ENCODE measurements around the gene NHSL2.

Gene NHSL2

GRCh38 chrX:71923516-71923915 is 12.9 kb downstream of the NHSL2 start:
- DNase-seq (ENCODE audit: low read depth), result no peak
- no peak overlapping the region for H3K4me3 ChIP-seq (ENCODE audit: low read length)
- TF ChIP-seq, protein P1, sequence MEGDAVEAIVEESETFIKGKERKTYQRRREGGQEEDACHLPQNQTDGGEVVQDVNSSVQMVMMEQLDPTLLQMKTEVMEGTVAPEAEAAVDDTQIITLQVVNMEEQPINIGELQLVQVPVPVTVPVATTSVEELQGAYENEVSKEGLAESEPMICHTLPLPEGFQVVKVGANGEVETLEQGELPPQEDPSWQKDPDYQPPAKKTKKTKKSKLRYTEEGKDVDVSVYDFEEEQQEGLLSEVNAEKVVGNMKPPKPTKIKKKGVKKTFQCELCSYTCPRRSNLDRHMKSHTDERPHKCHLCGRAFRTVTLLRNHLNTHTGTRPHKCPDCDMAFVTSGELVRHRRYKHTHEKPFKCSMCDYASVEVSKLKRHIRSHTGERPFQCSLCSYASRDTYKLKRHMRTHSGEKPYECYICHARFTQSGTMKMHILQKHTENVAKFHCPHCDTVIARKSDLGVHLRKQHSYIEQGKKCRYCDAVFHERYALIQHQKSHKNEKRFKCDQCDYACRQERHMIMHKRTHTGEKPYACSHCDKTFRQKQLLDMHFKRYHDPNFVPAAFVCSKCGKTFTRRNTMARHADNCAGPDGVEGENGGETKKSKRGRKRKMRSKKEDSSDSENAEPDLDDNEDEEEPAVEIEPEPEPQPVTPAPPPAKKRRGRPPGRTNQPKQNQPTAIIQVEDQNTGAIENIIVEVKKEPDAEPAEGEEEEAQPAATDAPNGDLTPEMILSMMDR (conservative IDR thresholded peaks at IDR 0.05; ENCODE audit: low read depth, low read length), result no peak

GRCh38 chrX:71927040-71927439 is 16.4 kb downstream of the NHSL2 start:
- no peak overlapping the region for H3K4me3 ChIP-seq (ENCODE audit: low read length)
- TF ChIP-seq, protein P1 (conservative IDR thresholded peaks at IDR 0.05; ENCODE audit: low read depth, low read length), result no peak
- no peak for DNase-seq (ENCODE audit: low read depth)

DNA sequence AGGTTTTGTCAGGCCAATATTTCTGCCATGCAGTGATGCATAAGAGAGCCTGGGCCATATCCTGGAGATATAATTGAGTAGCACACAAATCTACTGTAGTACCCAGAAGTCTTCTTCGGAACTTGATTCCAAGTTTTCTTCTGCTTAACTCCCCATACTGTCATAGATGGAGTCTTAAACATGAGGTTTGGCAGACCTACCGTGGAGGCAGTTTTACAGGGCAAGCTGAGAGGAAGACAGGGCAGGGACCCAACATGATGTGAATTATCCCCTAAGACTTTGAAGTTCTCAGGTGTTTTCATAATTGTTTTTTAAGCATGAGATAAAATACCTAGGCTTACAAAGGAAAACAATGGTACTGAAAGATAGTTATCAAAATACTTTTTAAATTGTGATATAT is 18.2 kb downstream of the NHSL2 start:
- no peak overlapping the region for H3K4me3 ChIP-seq (ENCODE audit: low read length)
- TF ChIP-seq, protein P1 (conservative IDR thresholded peaks at IDR 0.05; ENCODE audit: low read depth, low read length), result no peak
- DNase-seq (ENCODE audit: low read depth), result no peak

DNA sequence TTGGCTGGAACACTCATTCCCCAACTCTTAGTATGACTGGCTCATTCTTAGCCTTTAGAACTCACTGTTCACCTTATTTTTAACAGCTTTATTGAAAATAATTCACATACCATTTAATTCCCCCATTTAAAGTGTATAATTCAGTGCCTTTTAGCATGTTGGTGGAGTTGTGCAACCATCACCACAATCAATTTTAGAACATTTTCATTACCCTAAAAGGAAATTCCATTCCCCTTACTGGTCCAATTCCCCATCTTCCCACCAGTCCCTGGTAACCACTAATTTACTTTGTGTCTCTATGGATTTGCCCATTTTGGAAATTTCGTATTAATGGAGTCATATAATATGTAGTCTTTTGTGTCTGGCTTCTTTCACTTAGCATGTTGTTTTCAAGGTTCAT is 19.7 kb downstream of the NHSL2 start:
- no peak overlapping the region for H3K4me3 ChIP-seq (ENCODE audit: low read length)
- DNase-seq (ENCODE audit: low read depth), result no peak
- TF ChIP-seq, protein P1 (conservative IDR thresholded peaks at IDR 0.05; ENCODE audit: low read depth, low read length), result no peak

- TF ChIP-seq, protein P1 (conservative IDR thresholded peaks at IDR 0.05; ENCODE audit: low read depth, low read length), result no peak
- H3K4me3 ChIP-seq (ENCODE audit: low read length), result no peak overlapping the region
- no peak for DNase-seq (ENCODE audit: low read depth)
These were observed 24.8 kb downstream of the NHSL2 start for GRCh38 chrX:71935476-71935875.

DNA sequence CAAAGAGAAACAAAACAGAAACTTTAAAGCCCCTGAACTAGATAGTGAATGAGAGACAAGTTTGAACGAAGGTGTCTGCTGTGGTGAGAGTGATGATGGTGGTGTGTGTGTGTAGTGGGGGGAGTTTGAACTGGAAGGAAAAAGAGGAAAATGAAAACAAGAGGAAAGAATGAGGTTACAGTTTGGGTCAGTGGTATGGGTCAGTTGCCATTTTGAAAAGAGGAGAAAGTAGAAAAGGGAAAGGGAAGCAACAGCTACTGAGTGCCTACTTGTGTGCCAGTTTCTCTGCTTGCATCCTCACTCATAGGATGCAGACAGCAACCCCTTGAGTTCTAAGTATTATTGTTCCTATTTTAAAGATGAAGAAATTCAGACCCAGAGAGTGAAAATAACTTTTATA is 26.0 kb downstream of the NHSL2 start:
- TF ChIP-seq, protein P1 (conservative IDR thresholded peaks at IDR 0.05; ENCODE audit: low read depth, low read length), result no peak
- no peak overlapping the region for H3K4me3 ChIP-seq (ENCODE audit: low read length)
- no peak for DNase-seq (ENCODE audit: low read depth)

DNA sequence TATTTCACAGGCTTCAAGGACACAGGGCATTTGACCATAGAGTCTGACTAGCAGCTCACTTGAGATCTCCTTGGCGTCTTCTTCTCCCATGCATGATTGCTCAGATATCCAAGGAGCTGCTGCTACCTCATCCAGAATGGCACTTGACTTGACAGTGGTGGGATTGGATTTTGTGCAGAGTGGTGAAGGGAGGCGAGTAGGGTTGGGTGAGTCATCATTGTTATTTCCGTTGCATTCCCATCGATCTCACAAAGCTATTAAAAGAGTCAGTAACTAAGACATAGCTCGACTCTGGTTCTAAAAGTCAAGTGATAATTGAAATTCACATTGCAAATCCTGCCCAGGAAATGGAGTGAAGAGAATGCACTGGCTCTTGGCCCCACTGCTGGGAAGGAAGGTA is 27.7 kb downstream of the NHSL2 start:
- TF ChIP-seq, protein P1 (conservative IDR thresholded peaks at IDR 0.05; ENCODE audit: low read depth, low read length), result no peak
- H3K4me3 ChIP-seq (ENCODE audit: low read length), result no peak overlapping the region
- no peak for DNase-seq (ENCODE audit: low read depth)

Measured in retinal pigment epithelial cell (primary cell).